HepG2 (cell line): ENCODE measurements around the gene OSBPL10. TPM values are rescaled to one million over a fixed set of nuclear protein-coding genes. Genes with fewer than 3 reads are reported as not detected.

Experiments used
- ATAC-seq: fragments of 200-7000 bp; cut with Tn5 transposase; 3 replicates; pipeline ENCODE4 v1.9.1; 2020; ENCODE audit warnings: mild to moderate bottlenecking, moderate library complexity
- BruUV-seq: library from RNA; stranded (reverse); fragments of 400-500 nt; replicated peaks from 2 replicates; lab custom pipeline; 2021; lab: Mats Ljungman, UMichigan
- CTCF ChIA-PET: fragments of 300-600 bp; formaldehyde crosslinking; extraction: SDS; loops from one replicate; lab custom pipeline; 2021; ENCODE audit warnings: low total read pairs, inconsistent platforms, low intra/inter-chr PET ratio; lab: Yijun Ruan, JAX
- POLR2A ChIA-PET: fragments of 350-600 bp; sonication (Branson Sonifier 250); formaldehyde crosslinking; loops from one replicate; lab custom pipeline; 2020; ENCODE audit warnings: antibody characterized with exemption, inconsistent platforms; lab: Yijun Ruan, JAX
- DNase-seq: peaks from one replicate; pipeline ENCODE4 v3.0.0-alpha.2; 2015; ENCODE audit warnings: low spot score
- FAIRE-seq: peaks from 3 replicates; lab custom pipeline; 2011; peaks lifted over from hg19 to GRCh38; lab: Jason Lieb, UNC
- H2AFZ ChIP-seq: one replicate; pipeline ENCODE4 v1.6.1; 2011; ENCODE audit warnings: low read length, inconsistent platforms
- H3K27ac ChIP-seq: fragments of 300-600 bp; 3 replicates; pipeline ENCODE4 v1.8.0; 2011; ENCODE audit warnings: mixed run types, mild to moderate bottlenecking, mixed read lengths, low read length, inconsistent platforms; ENCODE audit not compliant: insufficient read depth; ENCODE audit errors: extremely low read length
- H3K27me3 ChIP-seq, 2 experiments: fragments of 200-600 bp in 1 of 2; 2 replicates in 1 of 2; 3 replicates in 1 of 2; pipeline versions ENCODE4 v1.6.0 to v1.8.0; 2011; ENCODE audit warnings: low read length in 2 of 2, mild to moderate bottlenecking in 2 of 2, moderate library complexity in 2 of 2, inconsistent platforms in 1 of 2; ENCODE audit not compliant: insufficient read depth in 2 of 2, control insufficient read depth in 1 of 2
- H3K36me3 ChIP-seq, 2 experiments: fragments of 200-600 bp in 1 of 2; replicated peaks in 1 of 2; 2 replicates in 1 of 2; 3 replicates in 1 of 2; pipeline versions ENCODE4 v1.5.1 to v1.8.0; 2011; ENCODE audit warnings: low read length in 2 of 2, inconsistent platforms in 1 of 2; ENCODE audit not compliant: insufficient read depth in 2 of 2, control insufficient read depth in 1 of 2
- H3K4me1 ChIP-seq: 2 replicates; pipeline ENCODE4 v1.5.1; 2012; ENCODE audit warnings: low read length, inconsistent platforms; ENCODE audit not compliant: insufficient read depth
- H3K4me2 ChIP-seq: 2 replicates; pipeline ENCODE4 v1.6.0; 2011; ENCODE audit warnings: low read depth, low read length, inconsistent platforms
- H3K4me3 ChIP-seq, 3 experiments: fragments of 200-600 bp in 1 of 3; sonication (generic), shearing (Covaris generic) in 1 of 3; replicated peaks in 1 of 3; 2 replicates each; pipeline ENCODE4 v1.5.1; 2011 to 2016; ENCODE audit warnings: low read length in 3 of 3, inconsistent platforms in 2 of 3, low read depth in 2 of 3, mild to moderate bottlenecking in 2 of 3, control low read depth in 1 of 3, mixed read lengths in 1 of 3; ENCODE audit not compliant: insufficient read depth in 1 of 3
- H3K79me2 ChIP-seq: one replicate; pipeline ENCODE4 v1.6.1; 2011; ENCODE audit warnings: low read length, inconsistent platforms; ENCODE audit not compliant: insufficient read depth
- H3K9ac ChIP-seq: 2 replicates; pipeline ENCODE4 v1.6.0; 2011; ENCODE audit warnings: mild to moderate bottlenecking, low read depth, low read length, inconsistent platforms; ENCODE audit not compliant: insufficient read depth
- H3K9me3 ChIP-seq: 2 replicates; pipeline ENCODE4 v1.5.1; 2012; ENCODE audit warnings: mild to moderate bottlenecking, low read length
- H4K20me1 ChIP-seq: 2 replicates; pipeline ENCODE4 v1.6.0; 2011; ENCODE audit warnings: inconsistent platforms, mild to moderate bottlenecking, low read length, moderate library complexity; ENCODE audit not compliant: insufficient read depth
- ARID2 ChIP-seq: sonication (generic); formaldehyde crosslinking; IDR thresholded peaks from 2 replicates; pipeline ENCODE4 v1.8.1; 2022; ENCODE audit warnings: mild to moderate bottlenecking, missing genetic modification reagents, borderline replicate concordance
- EZH2 ChIP-seq: conservative IDR thresholded peaks from 2 replicates; pipeline ENCODE4 v1.6.1; 2012; ENCODE audit warnings: mild to moderate bottlenecking, low read depth, low read length, moderate library complexity
- HNRNPLL ChIP-seq: fragments of 200-400 bp; formaldehyde crosslinking; IDR thresholded peaks from 2 replicates; pipeline ENCODE4 v1.6.1; 2017; ENCODE audit warnings: mild to moderate bottlenecking, low read depth, low read length; ENCODE audit not compliant: poor library complexity, severe bottlenecking
- KDM2A ChIP-seq: sonication (generic); formaldehyde crosslinking; IDR thresholded peaks from 2 replicates; pipeline ENCODE4 v1.4.0; 2020; ENCODE audit warnings: low read depth, missing genetic modification reagents, borderline replicate concordance
- TAF15 ChIP-seq: fragments of 200-400 bp; formaldehyde crosslinking; IDR thresholded peaks from one replicate; pipeline ENCODE4 v1.6.1; 2018; ENCODE audit warnings: mild to moderate bottlenecking, low read depth, low read length; ENCODE audit not compliant: poor library complexity, severe bottlenecking
- TRIM24 ChIP-seq: sonication (generic); formaldehyde crosslinking; IDR thresholded peaks from 2 replicates; pipeline ENCODE4 v1.8.0; 2022; ENCODE audit warnings: mild to moderate bottlenecking, missing genetic modification reagents
- ZNF260 ChIP-seq: sonication (generic); formaldehyde crosslinking; IDR thresholded peaks from 2 replicates; pipeline ENCODE4 v1.4.0; 2020; ENCODE audit warnings: missing genetic modification reagents, low read depth, mild to moderate bottlenecking, borderline replicate concordance
- ZNF329 ChIP-seq: sonication (generic); formaldehyde crosslinking; IDR thresholded peaks from 2 replicates; pipeline ENCODE4 v1.9.0; 2021; ENCODE audit warnings: low read depth, mild to moderate bottlenecking, missing genetic modification reagents
- WGBS: methylation state at CpG from one replicate; pipeline ENCODE4 v1.1.6; 2017; ENCODE audit warnings: low lambda C conversion rate; 5-methylcytosine and 5-hydroxymethylcytosine counted together
- in situ Hi-C: cut with HindIII; loops from 2 replicates; pipeline ENCODE4 v1.10.0; 2017; ENCODE audit warnings: low pct_unique_long_range_greater_than_20kb; ENCODE audit not compliant: extremely low pct_ligation_motif_present
- intact Hi-C: fragments of 100-400 bp; cut with micrococcal nuclease; formaldehyde crosslinking; loops from one replicate; pipeline ENCODE4 v1.10.0; 2022; ENCODE audit not compliant: unreplicated experiment
- polyA plus RNA-seq, 8 experiments: library from polyadenylated mRNA; depleted of rRNA in 3 of 8; stranded (reverse) in 7 of 8; unstranded in 1 of 8; fragments of >200 nt; fragmentation: Illumina TruSeq in 4 of 8; extraction: Trizol in 4 of 8; gene quantifications; 2 replicates each; pipeline versions ENCODE4 v1.2.1 to v1.2.3, GENCODE V29; 2011 to 2016; ENCODE audit warnings: low read depth in 4 of 8, missing spikeins in 1 of 8, mixed read lengths in 1 of 8; ENCODE audit not compliant: insufficient read depth in 1 of 8
- total RNA-seq, 5 experiments: library from RNA; depleted of rRNA; stranded (reverse); fragments of >200 nt; fragmentation: Illumina TruSeq; extraction: Trizol; gene quantifications; 2 replicates each; pipeline ENCODE4 v1.2.3, GENCODE V29; 2016; ENCODE audit warnings: low read depth in 1 of 5
- TF ChIP-seq, protein P1 (sequence below): sonication (generic); formaldehyde crosslinking; IDR thresholded peaks from 2 replicates; pipeline ENCODE4 v1.5.1; 2020; ENCODE audit warnings: mild to moderate bottlenecking, missing genetic modification reagents, borderline replicate concordance

OSBPL10 gene
- total and polyA plus RNA-seq, 2 of the 13 experiments (the other 11 are each of a cell fraction or from before 2014, with no cell fraction given), result 10.3 to 28.6 TPM

DNA sequence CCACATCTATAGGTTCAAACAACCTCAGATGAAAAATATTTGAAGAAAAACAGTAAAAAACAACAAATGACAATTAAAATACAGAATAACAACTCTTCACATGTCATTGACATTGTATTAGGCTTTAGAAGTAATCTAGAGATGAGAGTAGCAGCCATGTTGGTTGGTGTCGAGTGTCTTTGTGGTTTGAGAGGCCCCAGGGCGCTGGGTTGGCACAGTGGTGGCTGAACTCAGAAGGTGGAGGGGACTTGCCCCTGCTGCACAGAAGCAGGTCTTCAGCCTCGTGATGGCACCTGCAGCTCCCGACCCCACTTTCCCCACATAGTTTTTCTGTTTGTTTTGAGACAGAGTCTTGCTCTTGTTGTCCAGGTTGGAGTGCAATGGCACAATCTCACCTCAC is 187.2 kb downstream of the OSBPL10 start (continued):
- TF ChIP-seq EZH2, result no peak
- no peak for TF ChIP-seq TAF15

- DNase-seq, result no peak
- no peak overlapping the region for H3K4me2 ChIP-seq
- H3K4me1 ChIP-seq, result no peaks in the 10 kb centered on the region
- H4K20me1 ChIP-seq, result no peaks in the 10 kb centered on the region
- H3K79me2 ChIP-seq, result no peaks in the 10 kb centered on the region
- intact Hi-C loops, result no loop called here
- ATAC-seq, result no peak
- 95% methylated on average over 2 of the region's 2 CpGs for WGBS
- no peak overlapping the region for H3K9ac ChIP-seq
- ChIA-PET POLR2A (no interaction called here), CTCF (no interaction called here)
- no peak overlapping the region for H3K27ac ChIP-seq
- H3K36me3 ChIP-seq, result peaks cover 0 to 3% of the 10 kb centered on the region in 2 experiments; a peak in 1 of 5 replicates
- H3K9me3 ChIP-seq, result no peaks in the 10 kb centered on the region
- no peak for TF ChIP-seq KDM2A
- no peak for TF ChIP-seq TRIM24 (CRISPR knock-in tag)
- no peak for TF ChIP-seq HNRNPLL
- BruUV-seq, result no TSS peak
- in situ Hi-C loops, result no loop called here
- no peak overlapping the region for H2AFZ ChIP-seq
- no peak for FAIRE-seq
- H3K27me3 ChIP-seq, result no peaks in the 10 kb centered on the region
- no peak overlapping the region for H3K4me3 ChIP-seq
These were observed 190.0 kb downstream of the OSBPL10 start for GRCh38 chr3:31791090-31791430.

DNA sequence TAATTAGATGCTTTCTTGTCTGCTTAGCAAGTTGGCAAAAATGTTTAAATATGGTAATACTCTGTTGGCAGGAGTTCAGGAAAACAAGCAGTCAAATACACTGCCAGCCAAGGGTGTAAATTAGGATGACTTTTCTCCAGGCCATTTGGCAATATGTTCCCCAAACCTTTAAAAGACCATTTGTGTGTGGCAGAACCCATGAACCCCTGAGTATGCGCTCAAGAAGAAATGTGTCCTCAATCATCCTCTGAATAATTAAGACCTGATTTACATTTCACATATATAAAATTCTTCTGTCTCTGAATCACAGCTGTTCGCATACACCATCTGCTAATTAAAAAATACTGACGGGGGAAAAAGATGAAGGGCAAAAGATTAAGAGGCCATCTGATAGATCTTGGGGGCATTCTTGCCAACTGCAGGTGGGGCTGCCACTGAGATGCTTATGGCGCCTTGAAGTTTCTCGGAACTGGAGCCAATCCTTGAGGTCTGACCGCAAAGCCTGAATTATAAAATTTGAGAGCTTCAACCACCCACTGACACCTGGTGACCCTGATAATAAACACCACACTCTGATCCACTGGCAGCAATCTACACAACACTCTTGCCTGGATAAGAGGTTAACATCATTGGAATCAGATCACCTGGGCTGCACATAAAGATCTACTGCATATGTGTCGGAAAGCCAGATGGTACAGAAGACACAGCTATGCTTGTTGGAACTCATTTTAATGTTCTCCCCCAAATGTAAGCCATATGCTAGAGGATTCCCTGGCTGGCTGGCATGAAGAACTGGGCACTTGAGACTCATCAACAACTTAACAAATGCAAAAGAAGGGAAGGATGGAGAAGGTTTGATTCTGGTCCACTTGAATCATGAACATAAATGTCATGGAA is 190.6 kb downstream of the OSBPL10 start:
- Histone ChIP-seq H3K27me3 (no peaks in the 10 kb centered on the region), H3K79me2 (no peaks in the 10 kb centered on the region), H3K9me3 (no peaks in the 10 kb centered on the region), H3K9ac (no peak overlapping the region), H2AFZ (no peak overlapping the region), H3K4me1 (no peaks in the 10 kb centered on the region), H3K4me3 (no peak overlapping the region), H3K36me3 (peaks cover 0 to 3% of the 10 kb centered on the region in 2 experiments; a peak in 1 of 5 replicates), H4K20me1 (no peaks in the 10 kb centered on the region), H3K27ac (no peak overlapping the region), H3K4me2 (no peak overlapping the region)
- FAIRE-seq, result no peak
- BruUV-seq, result no TSS peak
- ATAC-seq, result no peak
- ChIA-PET POLR2A (no interaction called here), CTCF (no interaction called here)
- intact Hi-C loops, result no loop called here
- WGBS, result 98% methylated on average over 7 of the region's 7 CpGs
- TF ChIP-seq ARID2 (CRISPR knock-in tag) (no peak), ZNF260 (CRISPR knock-in tag) (no peak), ZNF329 (no peak)
- TF ChIP-seq, protein P1, sequence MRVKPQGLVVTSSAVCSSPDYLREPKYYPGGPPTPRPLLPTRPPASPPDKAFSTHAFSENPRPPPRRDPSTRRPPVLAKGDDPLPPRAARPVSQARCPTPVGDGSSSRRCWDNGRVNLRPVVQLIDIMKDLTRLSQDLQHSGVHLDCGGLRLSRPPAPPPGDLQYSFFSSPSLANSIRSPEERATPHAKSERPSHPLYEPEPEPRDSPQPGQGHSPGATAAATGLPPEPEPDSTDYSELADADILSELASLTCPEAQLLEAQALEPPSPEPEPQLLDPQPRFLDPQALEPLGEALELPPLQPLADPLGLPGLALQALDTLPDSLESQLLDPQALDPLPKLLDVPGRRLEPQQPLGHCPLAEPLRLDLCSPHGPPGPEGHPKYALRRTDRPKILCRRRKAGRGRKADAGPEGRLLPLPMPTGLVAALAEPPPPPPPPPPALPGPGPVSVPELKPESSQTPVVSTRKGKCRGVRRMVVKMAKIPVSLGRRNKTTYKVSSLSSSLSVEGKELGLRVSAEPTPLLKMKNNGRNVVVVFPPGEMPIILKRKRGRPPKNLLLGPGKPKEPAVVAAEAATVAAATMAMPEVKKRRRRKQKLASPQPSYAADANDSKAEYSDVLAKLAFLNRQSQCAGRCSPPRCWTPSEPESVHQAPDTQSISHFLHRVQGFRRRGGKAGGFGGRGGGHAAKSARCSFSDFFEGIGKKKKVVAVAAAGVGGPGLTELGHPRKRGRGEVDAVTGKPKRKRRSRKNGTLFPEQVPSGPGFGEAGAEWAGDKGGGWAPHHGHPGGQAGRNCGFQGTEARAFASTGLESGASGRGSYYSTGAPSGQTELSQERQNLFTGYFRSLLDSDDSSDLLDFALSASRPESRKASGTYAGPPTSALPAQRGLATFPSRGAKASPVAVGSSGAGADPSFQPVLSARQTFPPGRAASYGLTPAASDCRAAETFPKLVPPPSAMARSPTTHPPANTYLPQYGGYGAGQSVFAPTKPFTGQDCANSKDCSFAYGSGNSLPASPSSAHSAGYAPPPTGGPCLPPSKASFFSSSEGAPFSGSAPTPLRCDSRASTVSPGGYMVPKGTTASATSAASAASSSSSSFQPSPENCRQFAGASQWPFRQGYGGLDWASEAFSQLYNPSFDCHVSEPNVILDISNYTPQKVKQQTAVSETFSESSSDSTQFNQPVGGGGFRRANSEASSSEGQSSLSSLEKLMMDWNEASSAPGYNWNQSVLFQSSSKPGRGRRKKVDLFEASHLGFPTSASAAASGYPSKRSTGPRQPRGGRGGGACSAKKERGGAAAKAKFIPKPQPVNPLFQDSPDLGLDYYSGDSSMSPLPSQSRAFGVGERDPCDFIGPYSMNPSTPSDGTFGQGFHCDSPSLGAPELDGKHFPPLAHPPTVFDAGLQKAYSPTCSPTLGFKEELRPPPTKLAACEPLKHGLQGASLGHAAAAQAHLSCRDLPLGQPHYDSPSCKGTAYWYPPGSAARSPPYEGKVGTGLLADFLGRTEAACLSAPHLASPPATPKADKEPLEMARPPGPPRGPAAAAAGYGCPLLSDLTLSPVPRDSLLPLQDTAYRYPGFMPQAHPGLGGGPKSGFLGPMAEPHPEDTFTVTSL (CRISPR knock-in tag), result no peak
- no peak for DNase-seq
- in situ Hi-C loops, result no loop called here
